HCT116 (cell line): ENCODE data around the gene MIA2.

ENCODE experiments used
- ATF3 ChIP-seq: IDR thresholded peaks from 2 replicates; pipeline ENCODE4 v1.6.1; 2012
- CTCF ChIP-seq, 3 experiments: fragments of 200-600 bp in 1 of 3; sonication (generic) in 1 of 3; IDR thresholded peaks in 2 of 3; conservative IDR thresholded peaks in 1 of 3; 2 replicates each; pipeline ENCODE4 v1.5.1; 2012 to 2017; ENCODE audit warnings: low read depth in 2 of 3, low read length in 2 of 3, antibody characterized with exemption in 1 of 3, borderline replicate concordance in 1 of 3, control low read depth in 1 of 3, mild to moderate bottlenecking in 1 of 3, mixed read lengths in 1 of 3, mixed run types in 1 of 3, moderate library complexity in 1 of 3; ENCODE audit not compliant: insufficient read depth in 1 of 3
- EGR1 ChIP-seq: IDR thresholded peaks from 2 replicates; pipeline ENCODE4 v1.6.1; 2012; ENCODE audit warnings: low read depth
- EZH2 ChIP-seq: fragments of 200-600 bp; sonication (generic); IDR thresholded peaks from 2 replicates; pipeline ENCODE4 v1.6.1; 2017; ENCODE audit warnings: antibody characterized with exemption, mixed run types
- POLR2A ChIP-seq: IDR thresholded peaks from 2 replicates; pipeline ENCODE4 v1.7.0; 2011; ENCODE audit warnings: borderline replicate concordance; ENCODE audit not compliant: insufficient read depth, insufficient read length; ENCODE audit errors: extremely low read depth
- POLR2AphosphoS5 ChIP-seq: IDR thresholded peaks from 2 replicates; pipeline ENCODE4 v1.6.1; 2011; ENCODE audit warnings: mild to moderate bottlenecking, low read depth, low read length, moderate library complexity
- RAD21 ChIP-seq: IDR thresholded peaks from 2 replicates; pipeline ENCODE4 v1.6.1; 2012; ENCODE audit warnings: low read depth, mild to moderate bottlenecking
- SIN3A ChIP-seq: IDR thresholded peaks from 2 replicates; pipeline ENCODE4 v1.6.1; 2012; ENCODE audit warnings: low read depth
- SP1 ChIP-seq: IDR thresholded peaks from 2 replicates; pipeline ENCODE4 v1.6.1; 2012; ENCODE audit warnings: low read depth
- TCF7L2 ChIP-seq: IDR thresholded peaks from 2 replicates; pipeline ENCODE4 v1.7.0; 2011; ENCODE audit warnings: borderline replicate concordance, inconsistent platforms; ENCODE audit not compliant: insufficient read depth, insufficient read length; ENCODE audit errors: extremely low read depth
- YY1 ChIP-seq: IDR thresholded peaks from 2 replicates; pipeline ENCODE4 v1.6.1; 2011; ENCODE audit warnings: low read length, low read depth, moderate library complexity, mild to moderate bottlenecking; ENCODE audit not compliant: insufficient replicate concordance; ENCODE audit errors: extremely low read depth
- ZNF274 ChIP-seq: fragments of 200-500 bp; sonication (Bioruptor generic); IDR thresholded peaks from 2 replicates; pipeline ENCODE4 v1.6.1; 2014; ENCODE audit warnings: mild to moderate bottlenecking, low read depth, low read length, inconsistent platforms

GRCh38 chr14:39266871-39267607 lies 33.3 kb downstream of the MIA2 start:
- TF ChIP-seq EZH2: no peak
- TF ChIP-seq RAD21: no peak
- no peak for TF ChIP-seq CTCF (IDR thresholded peaks at IDR 0.05 in 2 of 3, conservative IDR thresholded peaks at IDR 0.05 in 1 of 3; ENCODE audit: borderline replicate concordance in 1 of 3, insufficient read depth in 1 of 3, low read depth in 2 of 3, low read length in 2 of 3)
- peak; percentile 4 for TF ChIP-seq YY1
- TF ChIP-seq POLR2AphosphoS5: peak; percentile 50
- TF ChIP-seq SP1: peak; percentile 68
- TF ChIP-seq ZNF274: no peak
- peak; percentile 60; the same call in 1 of the 2 replicates for TF ChIP-seq SIN3A
- no peak for TF ChIP-seq TCF7L2
- TF ChIP-seq POLR2A: peak; percentile 40
- TF ChIP-seq ATF3: no peak
- no peak for TF ChIP-seq EGR1
